B cell (primary cell): ENCODE measurements around the gene PTPRG. TPM values are rescaled to one million over a fixed set of nuclear protein-coding genes. Genes with fewer than 3 reads are reported as not detected.

ENCODE experiments used
- ATAC-seq: fragments of 200-7000 bp; cut with Tn5 transposase; one replicate; pipeline ENCODE4 v1.10.0; 2021; ENCODE audit warnings: low read depth, mild to moderate bottlenecking, moderate number of reproducible peaks, moderate library complexity
- CTCF ChIA-PET: fragments of 350-600 bp; sonication (Branson Sonifier 250); formaldehyde crosslinking; loops from one replicate; lab custom pipeline; 2021; ENCODE audit warnings: antibody characterized with exemption, inconsistent platforms; lab: Charles Lee
- POLR2A ChIA-PET: fragments of 350-600 bp; sonication (Branson Sonifier 250); formaldehyde crosslinking; loops from one replicate; lab custom pipeline; 2021; ENCODE audit warnings: antibody characterized with exemption; lab: Charles Lee
- DNase-seq: peaks from one replicate; pipeline ENCODE4 v3.0.0; 2013
- H2AFZ ChIP-seq: 2 replicates; pipeline ENCODE4 v1.6.1; 2012; ENCODE audit warnings: mild to moderate bottlenecking, low read depth, low read length; ENCODE audit not compliant: insufficient read depth, poor library complexity, severe bottlenecking
- H3K27ac ChIP-seq, 2 donors: 1 replicate in 1 of 2; 2 replicates in 1 of 2; pipeline ENCODE4 v1.5.1; 2012 to 2013; ENCODE audit warnings: low read length in 2 of 2, mild to moderate bottlenecking in 2 of 2, moderate library complexity in 1 of 2
- H3K27me3 ChIP-seq, 4 experiments: fragments of 200-600 bp in 1 of 4; sonication (generic) in 1 of 4; replicated peaks in 1 of 4; 1 replicate in 2 of 4; 2 replicates in 2 of 4; pipeline versions ENCODE4 v1.6.1 to v1.7.0; 2013 to 2016; ENCODE audit warnings: low read length in 3 of 4, mild to moderate bottlenecking in 2 of 4, mixed read lengths in 1 of 4, moderate library complexity in 1 of 4; ENCODE audit not compliant: insufficient read depth in 4 of 4, control insufficient read depth in 3 of 4; ENCODE audit errors: control extremely low read depth in 1 of 4
- H3K36me3 ChIP-seq, 2 experiments: replicated peaks in 1 of 2; 1 replicate in 1 of 2; 2 replicates in 1 of 2; pipeline versions ENCODE4 v1.6.1 to v1.7.1; 2013; ENCODE audit warnings: low read length in 1 of 2; ENCODE audit not compliant: insufficient read depth in 2 of 2, control insufficient read depth in 1 of 2; ENCODE audit errors: control extremely low read depth in 1 of 2, extremely low read depth in 1 of 2
- H3K4me1 ChIP-seq, 2 donors: fragments of 200-600 bp in 1 of 2; sonication (generic) in 1 of 2; 1 replicate in 1 of 2; 2 replicates in 1 of 2; pipeline versions ENCODE4 v1.5.1 to v1.6.1; 2013 to 2017; ENCODE audit warnings: low read length in 2 of 2; ENCODE audit not compliant: control insufficient read depth in 2 of 2, insufficient read depth in 2 of 2
- H3K4me2 ChIP-seq: replicated peaks from 2 replicates; pipeline ENCODE3; 2012; ENCODE audit warnings: mild to moderate bottlenecking, low read depth, low read length; ENCODE audit not compliant: poor library complexity, severe bottlenecking
- H3K4me3 ChIP-seq, 5 experiments: fragments of 200-600 bp in 1 of 5; sonication (generic) in 1 of 5; 1 replicate in 3 of 5; 2 replicates in 2 of 5; pipeline versions ENCODE4 v1.5.1 to v1.7.0; 2011 to 2016; ENCODE audit warnings: low read length in 4 of 5, mild to moderate bottlenecking in 4 of 5, low read depth in 2 of 5, control low read depth in 1 of 5, moderate library complexity in 1 of 5; ENCODE audit not compliant: insufficient read depth in 1 of 5; ENCODE audit errors: control extremely low read depth in 1 of 5, extremely low read depth in 1 of 5
- H3K79me2 ChIP-seq: fragments of 200-600 bp; sonication (generic); one replicate; pipeline ENCODE4 v1.6.0; 2016; ENCODE audit warnings: low read length; ENCODE audit not compliant: control insufficient read depth, insufficient read depth
- H3K9ac ChIP-seq: fragments of 200-600 bp; sonication (generic); 2 replicates; pipeline ENCODE4 v1.6.1; 2017; ENCODE audit warnings: mild to moderate bottlenecking, low read length, moderate library complexity
- H3K9me3 ChIP-seq, 3 donors: one replicate each; pipeline versions ENCODE4 v1.6.1 to v1.7.1; 2013; ENCODE audit warnings: low read length in 2 of 3; ENCODE audit not compliant: control insufficient read depth in 2 of 3, insufficient read depth in 1 of 3; ENCODE audit errors: control extremely low read depth in 1 of 3
- H4K20me1 ChIP-seq: 2 replicates; pipeline ENCODE4 v1.6.0; 2012; ENCODE audit warnings: mild to moderate bottlenecking, low read length; ENCODE audit not compliant: insufficient read depth, control insufficient read depth, poor library complexity, severe bottlenecking
- H3K27ac Mint-ChIP-seq: one replicate; pipeline ENCODE4 v1.8.0; 2021; ENCODE audit warnings: mixed read lengths
- H3K27me3 Mint-ChIP-seq: one replicate; pipeline ENCODE4 v1.8.0; 2021; ENCODE audit warnings: mixed read lengths
- H3K4me1 Mint-ChIP-seq: one replicate; pipeline ENCODE4 v1.8.0; 2021; ENCODE audit warnings: mixed read lengths
- H3K4me3 Mint-ChIP-seq: one replicate; pipeline ENCODE4 v1.8.0; 2021; ENCODE audit warnings: mixed read lengths
- H3K9me3 Mint-ChIP-seq: one replicate; pipeline ENCODE4 v1.8.0; 2022; ENCODE audit warnings: mixed read lengths; ENCODE audit not compliant: insufficient read depth
- CTCF ChIP-seq: fragments of 200-600 bp; IDR thresholded peaks from one replicate; pipeline ENCODE4 v1.8.0; 2022; ENCODE audit warnings: antibody characterized with exemption, mild to moderate bottlenecking
- EZH2 ChIP-seq: IDR thresholded peaks from 2 replicates; pipeline ENCODE4 v1.6.1; 2012; ENCODE audit warnings: borderline replicate concordance, low read depth, mild to moderate bottlenecking, moderate library complexity, low read length; ENCODE audit not compliant: insufficient read depth, poor library complexity, severe bottlenecking
- whole genome bisulfite sequencing: methylation state at CpG from one replicate; pipeline ENCODE4 v1.1.5; 2013; ENCODE audit warnings: missing lambda C conversion rate; ENCODE audit not compliant: insufficient coverage; 5-methylcytosine and 5-hydroxymethylcytosine counted together
- intact Hi-C: fragments of 100-400 bp; cut with micrococcal nuclease; formaldehyde crosslinking; loops from one replicate; pipeline ENCODE4 v1.10.0; 2022
- polyA plus RNA-seq: library from polyadenylated mRNA; depleted of rRNA; stranded (reverse); fragments of >200 nt; gene quantifications from 2 replicates; pipeline ENCODE4 v1.2.3, GENCODE V29; 2012
- total RNA-seq, 2 donors: library from RNA; stranded (reverse); fragments of 120-200 nt in 1 of 2; gene quantifications; 1 replicate in 1 of 2; 2 replicates in 1 of 2; pipeline versions ENCODE4 v1.2.3 to v1.2.4, GENCODE V29; 2013 to 2022

Gene PTPRG
- total and polyA plus RNA-seq, 2 donors (not counting 1 experiment from before 2014, with no cell fraction given) = 0.12 to 1.3 TPM

GRCh38 chr3:61848885-61849284 lies 287.5 kb downstream of the PTPRG start:
- H3K4me3 Mint-ChIP-seq = no peak overlapping the region
- H3K9me3 Mint-ChIP-seq = no peaks in the 10 kb centered on the region
- Histone ChIP-seq H3K36me3 (no peaks in the 10 kb centered on the region), H3K4me1 (no peaks in the 10 kb centered on the region), H4K20me1 (no peaks in the 10 kb centered on the region), H3K27ac (no peak overlapping the region), H3K79me2 (no peaks in the 10 kb centered on the region), H3K9ac (no peak overlapping the region), H3K9me3 (no peaks in the 10 kb centered on the region), H3K4me2 (no peak overlapping the region), H3K4me3 (no peak overlapping the region), H3K27me3 (no peaks in the 10 kb centered on the region), H2AFZ (no peak overlapping the region)
- no peak overlapping the region for H3K27ac Mint-ChIP-seq
- no peaks in the 10 kb centered on the region for H3K4me1 Mint-ChIP-seq
- TF ChIP-seq EZH2 = no peak
- TF ChIP-seq CTCF = no peak
- intact Hi-C loops = no loop called here
- WGBS = no CpG with 5 or more reads among the region's 3 CpGs
- POLR2A ChIA-PET = no interaction called here
- CTCF ChIA-PET = no interaction called here
- DNase-seq (no peak), ATAC-seq (no peak)
- H3K27me3 Mint-ChIP-seq = no peaks in the 10 kb centered on the region

DNA sequence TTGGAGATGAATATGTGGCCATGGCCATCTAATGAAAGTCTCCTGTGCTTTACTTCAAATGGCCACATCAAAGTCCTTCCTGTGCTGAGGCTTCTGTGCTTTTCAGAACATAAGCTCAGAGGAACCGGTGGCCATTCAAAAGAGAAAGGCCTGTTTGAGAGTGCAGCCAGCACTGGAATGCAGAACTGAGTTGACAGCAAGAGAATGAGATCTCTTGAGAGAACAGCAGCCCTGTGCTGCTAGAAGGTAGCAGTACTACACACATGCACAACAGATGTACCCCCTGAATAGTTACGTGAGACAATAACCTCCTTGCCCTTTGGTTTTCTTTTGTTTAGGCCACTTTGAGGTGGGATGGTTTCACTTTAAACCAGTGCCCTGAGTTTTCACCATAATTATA lies 292.5 kb downstream of the PTPRG start:
- H3K9me3 Mint-ChIP-seq = no peaks in the 10 kb centered on the region
- TF ChIP-seq CTCF (no peak), EZH2 (no peak)
- H3K36me3 ChIP-seq = no peaks in the 10 kb centered on the region
- CTCF ChIA-PET = no interaction called here
- no peak overlapping the region for H3K4me3 Mint-ChIP-seq
- intact Hi-C loops = no loop called here
- WGBS = no CpG with 5 or more reads among the region's 2 CpGs
- H3K27ac ChIP-seq = no peak overlapping the region
- no peak overlapping the region for H3K4me2 ChIP-seq
- no peaks in the 10 kb centered on the region for H3K27me3 Mint-ChIP-seq
- H3K4me3 ChIP-seq = no peak overlapping the region
- no peak overlapping the region for H3K9ac ChIP-seq
- H3K27ac Mint-ChIP-seq = no peak overlapping the region
- H3K79me2 ChIP-seq = no peaks in the 10 kb centered on the region
- H3K4me1 ChIP-seq = no peaks in the 10 kb centered on the region
- ATAC-seq (no peak), DNase-seq (no peak)
- H2AFZ ChIP-seq = no peak overlapping the region
- POLR2A ChIA-PET = no interaction called here
- H4K20me1 ChIP-seq = no peaks in the 10 kb centered on the region
- H3K4me1 Mint-ChIP-seq = no peaks in the 10 kb centered on the region
- no peaks in the 10 kb centered on the region for H3K27me3 ChIP-seq
- no peaks in the 10 kb centered on the region for H3K9me3 ChIP-seq
